ENCODE data around the gene MAD1L1. TPM values are rescaled to one million over a fixed set of nuclear protein-coding genes. Genes with fewer than 3 reads are reported as not detected.
"Not testable (repeated sequence)": the region's sequence is repeated elsewhere in the genome, so short reads cannot be mapped to it uniquely, and the experiment has no call there.

Gene MAD1L1
- total RNA-seq, 4 donors from 2014 or later: 60.3 to 149 (median 73.7) TPM

- H3K4me1 ChIP-seq: peaks cover 0 to 8% (median 0%) of the 10 kb centered on the region in 4 donors
- H3K9me3 ChIP-seq: no peaks in the 10 kb centered on the region
- H3K4me3 ChIP-seq: no peak overlapping the region
- WGBS, 2 donors: 82 to 85% methylated on average over 13 to 22 of the region's 26 CpGs
- TF ChIP-seq CTCF (IDR thresholded peaks at IDR 0.05) (no peak), POLR2A (IDR thresholded peaks at IDR 0.05) (no peak), EP300 (IDR thresholded peaks at IDR 0.05) (no peak)
- no peak for DNase-seq (ENCODE audit: low spot score in 2 of 2)
- no peak overlapping the region for H3K27ac ChIP-seq
- H3K27me3 ChIP-seq: no peaks in the 10 kb centered on the region
- H3K36me3 ChIP-seq: peaks cover 0 to 25% (median 0%) of the 10 kb centered on the region in 3 donors
Observed at GRCh38 chr7:1819259-1819841, 413.4 kb downstream of the MAD1L1 start.

DNA sequence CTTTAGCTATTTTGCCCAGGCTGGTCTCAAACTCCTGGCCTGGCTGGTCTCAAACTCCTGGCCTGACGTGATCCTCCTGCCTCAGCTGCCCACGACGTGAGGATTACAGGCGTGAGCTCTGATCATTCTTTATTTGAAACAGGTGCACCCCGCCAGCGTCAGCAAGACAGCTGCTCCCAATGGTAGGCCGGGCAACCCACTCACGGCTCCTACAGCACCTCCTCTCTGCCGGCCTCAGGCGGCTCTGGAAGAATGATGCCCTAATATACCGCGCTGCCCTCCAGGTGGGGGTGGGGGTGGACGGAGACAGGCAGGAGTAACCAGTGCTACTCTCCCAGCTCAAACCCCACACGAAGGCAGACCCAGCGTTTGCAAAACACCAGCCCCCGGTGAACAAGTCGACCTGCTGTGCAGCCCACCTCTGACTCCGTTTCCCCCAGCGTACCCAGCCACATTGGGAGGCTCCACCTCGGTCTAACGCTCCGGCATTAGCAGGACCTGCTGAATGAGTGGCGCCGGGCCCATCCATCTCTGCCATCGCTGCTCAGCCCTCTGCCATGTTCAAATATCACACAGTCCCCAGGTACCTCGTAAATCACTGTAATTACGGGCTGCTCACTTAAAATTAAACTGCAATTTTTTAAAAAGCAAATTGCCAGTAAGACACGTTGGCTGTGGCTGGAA is 414.0 kb downstream of the MAD1L1 start:
- WGBS, 2 donors: 86 to 87% methylated on average over 24 to 28 of the region's 28 CpGs
- no peak overlapping the region for H3K4me3 ChIP-seq
- H3K9me3 ChIP-seq: no peaks in the 10 kb centered on the region
- H3K27me3 ChIP-seq: no peaks in the 10 kb centered on the region
- no peak overlapping the region for H3K27ac ChIP-seq
- DNase-seq (ENCODE audit: low spot score in 2 of 2): no peak
- TF ChIP-seq CTCF (IDR thresholded peaks at IDR 0.05): no peak
- no peak for TF ChIP-seq POLR2A (IDR thresholded peaks at IDR 0.05)
- TF ChIP-seq EP300 (IDR thresholded peaks at IDR 0.05): no peak
- H3K36me3 ChIP-seq: peaks cover 0 to 27% (median 0%) of the 10 kb centered on the region in 3 donors
- H3K4me1 ChIP-seq: peaks cover 0 to 8% (median 0%) of the 10 kb centered on the region in 4 donors

DNA sequence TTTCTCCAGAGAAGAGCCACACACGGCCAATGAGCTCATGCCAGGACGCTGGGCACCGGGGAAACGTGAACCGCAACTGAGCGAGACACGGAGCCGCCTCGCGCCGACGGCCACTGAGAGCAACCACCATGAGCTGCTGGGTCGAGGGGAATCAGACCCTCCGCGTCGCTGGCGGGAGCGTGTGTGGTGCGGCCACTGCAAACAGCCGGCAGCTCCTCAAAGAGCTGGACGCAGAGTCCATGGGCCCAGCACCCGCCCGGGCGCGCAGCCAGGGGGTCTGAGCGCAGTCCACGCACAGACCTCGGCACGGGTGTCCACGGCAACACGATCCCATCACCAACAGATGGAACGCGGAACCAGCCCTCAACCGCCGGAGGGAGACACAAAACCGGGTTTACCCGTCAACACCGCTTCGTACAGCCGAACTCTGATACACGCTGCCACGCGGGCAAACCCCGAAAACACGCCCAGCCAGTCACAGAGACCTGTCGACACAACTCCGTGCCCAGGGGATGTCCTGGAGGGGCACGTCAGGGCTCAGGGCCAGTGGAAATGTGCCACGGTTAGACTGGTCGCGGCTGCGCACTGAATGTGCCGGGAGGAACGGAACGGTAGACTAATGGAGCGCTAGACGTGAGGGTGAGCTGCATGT is 415.6 kb downstream of the MAD1L1 start:
- WGBS, 2 donors: 94 to 95% methylated on average over 56 to 57 of the region's 57 CpGs
- no peaks in the 10 kb centered on the region for H3K27me3 ChIP-seq
- H3K4me1 ChIP-seq: peaks cover 0 to 18% (median 0%) of the 10 kb centered on the region in 4 donors
- H3K9me3 ChIP-seq: no peaks in the 10 kb centered on the region
- DNase-seq (ENCODE audit: low spot score in 2 of 2): no peak
- H3K4me3 ChIP-seq: no peak overlapping the region
- H3K36me3 ChIP-seq: peaks cover 0 to 25% (median 0%) of the 10 kb centered on the region in 3 donors
- H3K27ac ChIP-seq: no peak overlapping the region
- TF ChIP-seq CTCF (IDR thresholded peaks at IDR 0.05) (no peak), POLR2A (IDR thresholded peaks at IDR 0.05) (no peak), EP300 (IDR thresholded peaks at IDR 0.05) (no peak)

GRCh38 chr7:1816451-1816850 is 416.3 kb downstream of the MAD1L1 start:
- not testable (repeated sequence) for DNase-seq (ENCODE audit: low spot score in 2 of 2); H3K4me3 ChIP-seq; H3K9me3 ChIP-seq; H3K27ac ChIP-seq; H3K27me3 ChIP-seq
- Histone ChIP-seq H3K4me1 (peaks cover 0 to 25% (median 0%) of the 10 kb centered on the region in 4 donors), H3K36me3 (peaks cover 0 to 25% (median 0%) of the 10 kb centered on the region in 3 donors)
- WGBS, 2 donors: 77% methylated on average over 7 of the region's 7 CpGs; no CpG with 5 or more reads in 1 of the 2 donors

GRCh38 chr7:1815551-1816281 is 417.0 kb downstream of the MAD1L1 start:
- H3K4me3 ChIP-seq; H3K27ac ChIP-seq; DNase-seq (ENCODE audit: low spot score in 2 of 2); H3K9me3 ChIP-seq; H3K27me3 ChIP-seq: not testable (repeated sequence)
- Histone ChIP-seq H3K36me3 (peaks cover 0 to 25% (median 0%) of the 10 kb centered on the region in 3 donors), H3K4me1 (peaks cover 0 to 32% (median 0%) of the 10 kb centered on the region in 4 donors)
- 90% methylated on average over 12 to 27 of the region's 36 CpGs for WGBS, 2 donors
